NCI-H524 treated with DMSO at 0.1 percent for 48 hours (cell line): ENCODE measurements around the gene ZNF382.

Source experiments
- DNase-seq: peaks from one replicate; lab custom pipeline; 2025; lab: John Stamatoyannopoulos, UW

ZNF382 gene

DNA sequence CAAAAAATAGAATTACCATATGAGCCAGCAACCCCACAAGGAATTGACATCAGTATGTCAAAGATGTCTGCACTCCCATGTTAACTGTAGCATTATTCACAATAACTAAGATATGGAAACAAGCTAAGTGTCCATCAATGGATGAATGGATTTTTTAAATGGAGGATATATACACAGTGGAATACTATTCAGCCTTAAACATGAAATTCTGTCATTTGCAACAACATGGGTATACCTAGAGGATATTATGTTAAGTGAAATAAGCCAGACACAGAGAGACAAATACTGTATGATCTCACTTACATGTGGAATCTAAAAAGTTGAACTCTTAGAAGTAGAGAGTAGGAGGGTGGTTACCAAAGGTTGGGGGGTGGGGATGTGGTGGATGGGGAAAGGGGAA, 74.3 kb downstream of the ZNF382 start:
- no peak for DNase-seq
